ENCODE data around the gene ATP2A3.

The ATP2A3 gene

DNA sequence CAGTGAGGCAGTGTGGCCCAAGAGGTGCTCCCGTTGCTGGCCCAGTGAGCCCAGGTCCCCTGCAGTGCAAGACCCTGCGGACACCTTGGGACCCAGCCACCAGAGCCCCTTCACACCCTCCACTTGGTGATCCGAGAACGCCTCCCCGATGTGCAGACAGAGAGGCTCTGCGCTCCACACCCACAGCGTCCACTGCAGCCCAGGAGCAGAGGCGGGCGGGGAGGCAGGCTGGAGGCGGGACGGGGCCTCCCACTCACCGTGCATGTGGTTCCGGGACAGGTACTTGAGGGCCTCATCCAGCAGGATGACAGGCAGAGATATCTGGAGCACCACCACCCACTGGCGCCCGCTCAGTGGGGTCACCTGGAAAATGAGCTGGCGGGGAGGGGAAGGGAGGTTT, 35.8 kb downstream of the ATP2A3 start:
- DNase-seq (ENCODE audit: low read depth, low spot score): no peak

DNA sequence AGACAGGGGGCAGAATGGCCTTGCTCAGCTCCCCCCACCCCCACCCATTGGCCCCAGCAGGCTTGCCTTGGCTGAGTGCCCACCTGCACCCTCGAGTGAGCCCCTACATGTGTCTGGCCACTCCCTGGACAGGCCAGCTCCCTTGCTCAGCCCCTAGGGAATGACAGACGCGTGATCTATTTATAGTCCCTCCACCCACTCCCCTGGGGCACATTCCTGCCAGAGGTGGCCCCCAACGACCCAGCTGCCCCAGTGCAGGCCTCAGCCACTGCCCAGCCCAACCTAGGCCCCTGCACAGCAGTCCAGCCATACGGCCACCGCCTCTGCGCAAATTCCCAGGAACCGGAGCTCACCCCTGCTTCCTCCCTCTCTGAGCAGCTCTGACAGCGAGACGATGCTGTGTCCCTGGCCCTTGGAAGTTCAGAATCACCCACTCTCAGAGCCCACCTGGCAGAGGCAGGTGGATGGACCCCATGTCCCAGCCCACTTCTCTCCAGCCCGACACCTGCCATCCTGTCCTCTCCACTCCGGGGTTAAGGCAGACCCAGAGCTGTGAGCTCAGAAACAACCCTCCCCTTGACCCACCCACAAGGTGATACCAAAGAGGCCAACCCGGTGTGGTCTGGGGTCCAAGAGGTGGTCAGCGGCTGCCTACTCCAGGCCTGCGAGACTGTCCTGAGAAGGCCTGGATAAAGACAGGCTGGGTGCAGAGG, 36.5 kb downstream of the ATP2A3 start:
- DNase-seq (ENCODE audit: low read depth, low spot score): peak; percentile 73

DNA sequence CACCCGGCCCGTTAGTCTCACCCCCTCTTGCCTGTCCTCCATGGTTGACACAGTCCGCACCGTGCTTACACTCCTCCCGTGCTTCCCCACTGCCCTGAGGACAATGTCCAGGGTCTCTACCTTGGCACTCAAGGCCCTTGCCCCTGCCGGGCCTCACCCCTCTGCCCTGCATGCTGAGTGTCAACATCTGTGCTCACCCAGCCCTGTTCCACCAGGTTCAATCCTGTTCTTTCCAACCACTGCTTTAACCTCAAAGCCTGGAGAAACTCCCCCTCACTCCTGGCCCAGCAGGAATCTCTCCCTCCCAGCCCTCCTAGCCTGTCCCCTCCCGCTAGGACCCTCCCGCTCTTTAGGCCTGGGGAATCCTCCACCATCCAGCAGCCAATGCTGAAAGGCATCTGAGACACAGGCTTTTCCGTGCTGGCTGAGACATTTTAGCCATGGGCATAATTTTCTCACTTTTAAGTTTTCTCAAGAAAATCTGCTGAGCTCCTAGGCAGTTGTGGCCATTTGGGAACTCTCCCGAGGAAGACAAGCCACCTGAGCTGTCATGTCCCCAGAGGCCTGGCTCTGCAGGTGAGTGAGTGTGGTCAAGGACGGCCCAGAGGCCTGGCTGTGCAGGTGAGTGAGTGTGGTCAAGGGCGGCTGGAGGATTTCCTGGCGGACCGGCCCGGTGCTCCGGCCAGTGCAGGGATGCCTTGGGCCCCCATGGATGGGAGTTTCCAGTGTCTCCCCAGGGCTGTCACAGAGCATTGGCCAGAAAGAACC, 37.2 kb downstream of the ATP2A3 start:
- DNase-seq (ENCODE audit: low read depth, low spot score): peak; percentile 50

DNA sequence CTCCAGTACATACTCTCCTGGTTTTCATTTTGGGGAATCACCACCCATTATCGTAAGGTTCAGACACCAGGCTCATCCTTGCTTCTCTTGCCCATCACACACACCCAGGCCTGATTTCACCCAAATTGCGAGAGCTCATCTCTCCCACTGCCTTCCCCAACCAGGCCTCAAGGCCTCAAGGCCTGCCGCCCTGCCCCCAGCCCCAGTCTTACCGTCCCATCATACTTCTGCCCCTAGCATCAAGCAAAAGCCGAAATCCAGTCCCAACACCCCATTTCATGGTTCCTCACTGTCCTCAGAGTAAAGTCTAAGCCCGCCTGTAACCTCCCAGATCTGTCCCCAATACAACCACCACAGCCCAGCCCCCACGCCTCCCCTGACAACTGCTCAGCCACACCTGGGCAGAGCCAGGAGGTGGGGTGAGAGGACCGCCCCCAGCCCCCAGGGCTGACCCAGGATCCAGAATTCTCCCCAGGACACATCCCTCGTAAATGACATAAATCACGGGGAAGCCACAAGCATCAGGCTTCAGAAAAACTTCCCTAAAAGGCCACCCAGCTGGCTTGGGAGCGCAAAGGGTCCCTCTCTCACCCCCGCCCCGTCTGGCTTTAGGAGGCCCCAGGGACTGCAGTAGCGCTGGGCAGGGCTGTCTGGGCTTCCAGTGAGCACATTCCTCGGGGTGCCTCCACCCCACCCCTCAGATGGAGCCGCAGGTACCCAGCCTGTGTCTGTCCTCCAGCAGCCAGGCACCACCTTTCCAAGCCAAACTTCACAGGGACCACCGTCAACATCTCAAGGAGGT, 38.4 kb downstream of the ATP2A3 start:
- DNase-seq (ENCODE audit: low read depth, low spot score): no peak

DNA sequence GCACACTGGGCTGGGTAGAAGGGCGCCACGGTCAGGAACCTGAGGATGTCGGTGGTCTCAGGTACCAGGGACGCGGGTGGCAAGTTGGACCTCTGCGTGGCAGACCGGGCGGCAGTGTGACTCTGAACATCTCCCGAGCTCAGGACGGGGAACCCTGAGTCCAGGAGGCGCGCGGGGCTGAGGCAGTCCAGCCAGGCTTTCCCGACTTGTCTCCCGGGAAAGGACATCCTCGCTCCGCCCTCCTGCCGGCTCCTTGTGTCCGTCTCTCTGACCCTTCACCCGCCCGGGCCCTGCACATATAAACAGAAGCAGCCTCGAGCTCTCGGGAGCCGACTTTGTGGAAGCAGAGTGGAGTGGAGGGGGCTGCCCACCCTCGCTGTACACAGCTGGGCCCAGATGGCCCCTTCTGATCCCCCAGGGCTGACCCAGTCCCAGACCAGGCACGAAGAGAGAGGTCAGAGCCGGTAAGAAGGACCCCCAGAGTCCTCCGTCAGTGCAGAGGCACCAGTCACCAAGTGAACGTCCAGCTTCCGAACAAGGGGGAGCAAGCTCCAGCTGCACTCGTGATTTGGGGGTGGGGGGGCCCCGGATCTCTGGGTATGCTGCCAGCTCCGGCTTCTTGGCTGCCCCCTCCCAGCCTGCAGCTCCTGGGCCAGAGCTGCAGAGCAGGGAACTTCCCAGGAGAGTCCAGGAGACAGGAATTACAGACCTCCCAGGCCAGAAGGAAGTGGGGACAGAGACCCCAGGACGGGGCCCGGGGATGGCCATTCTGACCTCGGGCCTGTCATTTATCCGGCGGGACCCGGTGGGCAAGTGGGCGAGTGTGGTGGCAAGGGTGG, 39.5 kb downstream of the ATP2A3 start:
- no peak for DNase-seq (ENCODE audit: low read depth, low spot score)

DNA sequence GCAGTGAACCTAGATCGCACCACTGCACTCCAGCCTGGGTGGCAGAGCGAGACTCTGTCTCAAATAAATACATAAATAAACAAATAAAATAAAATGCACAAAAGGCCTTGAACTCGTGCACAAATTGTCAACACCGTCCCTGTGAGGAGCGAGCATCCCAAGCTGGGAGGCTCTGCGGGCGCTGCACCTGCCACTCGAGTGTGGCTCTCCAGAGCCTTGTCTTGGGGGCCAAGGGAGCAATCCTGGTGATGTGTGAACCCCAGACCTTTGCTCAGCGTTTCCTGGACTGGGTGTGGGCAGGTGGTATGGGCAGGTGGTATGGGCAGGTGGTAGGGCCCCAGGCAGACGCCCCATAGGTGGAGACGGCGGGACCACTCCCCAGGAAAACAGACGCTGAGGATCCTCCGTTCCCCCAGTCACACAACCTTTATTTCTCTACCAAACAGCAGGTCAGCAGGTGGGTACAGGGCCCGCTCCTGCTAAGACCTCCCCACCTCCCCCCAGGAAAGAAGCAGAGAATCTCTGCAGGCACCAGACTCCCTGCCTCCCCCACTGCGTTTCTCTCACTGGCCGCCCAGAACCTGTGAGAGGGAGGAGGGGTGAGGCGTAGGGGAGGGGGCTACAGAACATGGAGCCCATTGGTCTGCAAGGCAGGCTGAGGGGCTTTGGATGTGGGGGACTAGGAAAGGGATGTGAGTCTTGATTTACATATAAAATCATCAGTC, 40.6 kb downstream of the ATP2A3 start:
- no peak for DNase-seq (ENCODE audit: low read depth, low spot score)

DNA sequence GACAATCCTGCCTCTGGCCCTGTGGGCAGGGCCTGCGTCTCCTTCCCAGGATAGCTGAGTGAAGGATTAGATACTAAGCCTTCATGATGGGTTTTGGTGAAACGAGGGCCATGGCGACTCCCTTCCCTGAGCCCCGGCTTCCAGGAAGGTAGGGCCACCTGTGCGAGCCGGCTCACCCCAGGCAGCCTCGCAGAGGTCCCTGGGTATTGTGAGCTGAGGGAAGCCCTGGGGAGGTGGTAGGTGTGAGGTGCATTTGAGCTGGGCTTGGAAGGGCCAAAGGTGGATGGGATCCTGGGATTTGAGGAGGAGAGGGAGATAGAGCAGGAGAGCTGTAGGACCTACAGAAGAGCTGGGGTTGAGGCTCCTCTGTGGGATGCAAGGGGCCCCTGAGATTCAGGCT, 41.5 kb downstream of the ATP2A3 start:
- DNase-seq (ENCODE audit: low read depth, low spot score): no peak

DNA sequence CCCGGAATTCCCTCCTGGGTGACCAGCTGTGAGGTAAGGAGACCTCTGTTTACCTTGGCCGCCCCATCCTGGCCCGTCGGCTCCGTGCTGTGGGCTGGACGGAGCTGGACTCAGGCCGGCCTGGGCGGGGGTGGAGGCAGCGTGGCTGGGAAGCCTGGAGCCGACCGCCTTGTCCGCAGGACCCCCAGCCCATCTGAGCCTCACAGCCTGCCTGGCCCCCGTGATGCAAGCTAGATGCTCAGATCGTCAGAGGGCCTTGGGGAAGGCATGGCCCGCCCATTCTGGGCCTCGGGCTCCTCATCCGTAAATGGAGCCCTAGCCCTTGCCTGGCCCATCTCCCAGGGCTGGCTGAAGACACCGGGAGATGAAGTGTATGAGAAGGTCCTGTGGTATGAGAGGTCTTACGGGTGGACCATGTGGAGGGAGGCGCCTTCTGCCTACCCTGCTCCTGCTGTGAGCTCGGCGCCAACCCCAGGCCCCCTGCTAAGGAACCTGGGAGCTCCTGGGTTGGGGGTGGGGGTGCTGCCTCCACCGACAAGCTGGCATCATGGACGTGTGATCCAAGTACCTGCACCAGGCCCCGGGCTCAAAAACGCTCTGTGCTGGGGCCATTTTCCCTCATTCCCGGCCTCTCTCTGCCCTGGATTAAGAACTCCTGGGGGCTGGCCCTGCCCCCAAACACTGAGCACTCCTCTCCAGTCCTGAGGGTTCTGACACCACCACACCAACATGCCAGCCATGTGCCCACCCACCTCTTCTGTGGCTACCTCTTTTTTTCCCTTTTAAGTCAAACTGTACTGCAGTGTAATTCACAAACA, 42.5 kb downstream of the ATP2A3 start:
- no peak for DNase-seq (ENCODE audit: low read depth, low spot score)

DNA sequence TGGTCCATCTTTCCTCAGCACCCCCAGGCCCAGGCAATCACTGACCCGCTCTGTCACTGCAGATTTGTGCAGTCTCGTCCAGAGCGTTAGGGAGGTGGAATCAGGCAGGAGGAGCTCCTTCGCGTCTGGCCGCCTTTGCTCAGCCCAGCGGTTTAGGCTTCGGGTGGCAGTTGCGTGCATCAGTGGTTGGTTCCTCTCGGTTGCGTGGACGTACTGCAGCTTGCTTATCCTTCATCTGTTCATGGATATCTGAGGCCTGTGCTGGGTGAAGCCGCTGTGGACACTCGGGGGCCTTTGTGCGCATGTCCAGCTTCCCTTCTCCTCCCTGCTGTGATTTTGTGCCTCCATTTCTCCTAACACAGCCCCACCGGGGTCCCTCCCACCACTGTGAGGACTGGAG, 43.2 kb downstream of the ATP2A3 start:
- no peak for DNase-seq (ENCODE audit: low read depth, low spot score)

DNA sequence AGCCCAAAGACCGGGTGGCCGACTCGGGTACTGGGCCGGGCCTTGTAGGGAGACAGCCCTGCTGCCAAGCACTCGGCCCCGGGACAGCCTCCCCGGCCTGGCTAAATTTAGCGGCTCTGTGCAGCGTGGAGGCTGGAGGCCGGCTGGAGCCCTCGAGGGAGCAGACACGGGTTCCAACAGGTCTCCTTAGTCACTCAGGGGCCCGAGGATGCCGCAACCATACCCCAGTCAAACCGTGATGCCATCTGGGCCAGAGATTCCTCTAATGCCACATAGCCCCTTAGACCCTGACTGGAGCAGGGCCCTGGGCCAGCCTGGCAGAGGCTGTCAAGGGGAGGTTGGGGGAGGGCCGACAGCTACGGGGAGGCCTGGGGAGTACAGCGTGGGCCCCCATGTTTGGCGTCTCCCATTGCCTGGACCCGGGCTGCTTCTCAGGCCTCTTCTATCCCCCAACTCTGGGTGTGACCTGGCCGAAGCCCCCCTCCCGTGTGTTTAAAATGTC, 45.1 kb downstream of the ATP2A3 start:
- no peak for DNase-seq (ENCODE audit: low read depth, low spot score)

DNA sequence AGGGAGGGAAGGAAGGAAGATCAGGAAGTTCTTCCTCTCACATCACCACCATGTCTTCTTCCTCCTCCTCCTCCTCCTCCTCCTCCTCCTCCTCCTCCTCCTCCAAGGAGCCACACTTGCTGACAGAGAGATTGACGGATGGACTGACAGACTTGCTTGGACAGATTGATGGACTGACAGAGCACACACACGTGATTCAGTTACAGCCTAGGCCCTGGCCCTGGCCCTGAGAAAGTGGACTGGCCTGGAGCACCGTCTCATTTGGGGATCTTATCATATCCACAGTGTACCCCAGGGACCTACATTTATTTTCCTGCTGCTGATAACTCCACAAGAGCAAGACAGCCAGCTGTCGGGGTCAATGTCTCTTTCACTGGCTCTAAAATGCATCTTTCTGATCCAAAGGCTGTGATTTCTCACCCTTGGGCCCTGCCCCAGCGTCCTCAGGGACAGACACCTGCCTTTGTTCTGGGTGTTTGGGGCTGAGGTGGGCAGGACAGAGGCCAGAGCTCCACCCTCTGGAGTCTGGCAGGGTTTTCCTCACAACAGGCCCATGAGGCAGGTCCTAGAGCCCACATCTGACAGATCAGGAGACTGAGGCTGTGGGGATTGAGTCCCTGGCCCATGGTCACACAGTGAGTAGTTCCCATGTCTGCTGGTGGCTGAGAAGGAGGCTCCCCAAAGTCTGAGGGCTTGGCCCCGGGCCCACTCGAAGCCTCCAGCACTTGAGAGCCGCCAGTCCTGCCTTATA, 45.7 kb downstream of the ATP2A3 start:
- DNase-seq (ENCODE audit: low read depth, low spot score): no peak

DNA sequence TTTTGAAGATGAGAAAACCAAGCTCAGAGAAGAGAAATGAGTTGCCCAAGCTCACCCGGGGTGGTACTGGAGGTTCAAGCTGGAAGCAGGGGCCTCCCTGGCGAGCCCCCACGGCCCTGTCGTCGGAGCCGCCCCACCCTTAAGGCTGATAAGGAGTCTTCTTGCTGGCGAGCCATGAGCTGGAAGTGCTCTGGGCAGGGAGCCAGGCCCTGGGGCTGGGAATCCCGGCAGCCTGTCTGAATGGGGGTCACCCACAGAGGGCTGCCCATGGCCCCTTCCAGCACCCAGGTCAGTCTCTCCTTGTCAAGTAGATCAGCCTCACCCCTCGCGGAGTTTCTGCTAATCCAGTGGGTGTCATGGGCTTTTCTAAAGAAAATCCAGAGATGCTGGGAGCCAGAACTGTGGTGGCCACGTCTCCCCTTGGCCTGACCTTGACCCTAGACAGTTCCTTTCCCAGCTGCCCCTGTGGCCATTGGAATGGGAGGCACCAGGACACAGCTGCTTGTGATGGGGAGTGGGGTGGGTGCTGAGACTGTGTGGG, 46.8 kb downstream of the ATP2A3 start:
- DNase-seq (ENCODE audit: low read depth, low spot score): no peak

DNA sequence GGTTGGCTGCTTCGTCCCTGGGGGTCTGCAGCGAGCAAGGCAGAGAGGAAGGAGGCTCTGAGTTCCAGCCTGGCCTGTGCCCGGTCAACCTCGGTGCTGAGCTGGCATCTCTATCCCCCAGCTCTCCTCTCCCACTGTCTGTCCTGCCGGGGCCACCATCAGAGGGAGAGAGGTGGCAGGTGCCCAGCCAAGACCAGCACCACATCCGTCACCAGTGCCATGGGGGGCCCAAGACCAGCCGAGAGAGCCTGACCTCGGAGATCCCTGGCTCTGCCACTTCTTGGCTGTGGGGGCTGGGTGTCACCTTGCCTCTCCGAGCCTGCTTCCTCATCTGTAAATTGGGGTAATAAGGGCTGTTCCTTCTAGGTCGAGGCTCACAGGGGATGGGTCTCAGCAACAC, 47.4 kb downstream of the ATP2A3 start:
- DNase-seq (ENCODE audit: low read depth, low spot score): no peak

DNA sequence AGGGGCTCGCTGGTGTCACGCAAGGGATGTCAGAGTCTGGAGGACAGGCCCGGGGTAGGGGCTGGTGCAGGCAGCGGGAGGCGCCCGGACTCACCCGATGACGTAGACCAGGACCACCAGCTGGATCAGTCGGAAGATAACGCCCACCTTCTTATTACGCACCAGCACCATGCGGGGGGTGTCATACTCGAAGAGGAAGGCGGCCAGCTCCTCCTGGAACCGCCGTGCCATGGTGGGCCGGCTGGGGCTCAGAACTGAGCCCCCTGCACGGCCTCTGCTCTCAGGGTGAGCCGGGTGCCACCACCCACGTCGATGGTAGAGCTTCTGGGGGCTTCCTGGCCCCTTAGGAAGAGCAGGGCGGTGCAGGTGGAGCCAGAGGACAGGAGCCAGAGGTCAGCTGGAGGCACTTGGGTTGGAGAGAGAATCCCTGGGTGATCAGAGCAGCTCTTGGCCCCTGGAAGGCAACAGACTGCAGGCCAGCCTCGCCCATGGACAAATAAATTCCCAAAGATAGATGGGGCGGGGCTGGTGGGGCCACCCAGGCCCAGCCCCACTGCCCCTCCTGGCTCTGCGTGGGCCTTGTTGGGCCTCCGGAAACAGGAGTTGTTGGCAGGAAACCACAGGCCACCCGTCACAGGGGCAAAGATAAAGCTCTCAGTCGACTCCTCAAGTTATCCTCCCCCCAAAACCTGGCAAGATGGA, 48.1 kb downstream of the ATP2A3 start, which contains the start of gene P2RX1:
P2RX1 (minus strand) TSS at position 471 of the 702 bp plus-strand sequence; CDS start at position 231, 240 bp downstream.
- no peak for DNase-seq (ENCODE audit: low read depth, low spot score)

DNA sequence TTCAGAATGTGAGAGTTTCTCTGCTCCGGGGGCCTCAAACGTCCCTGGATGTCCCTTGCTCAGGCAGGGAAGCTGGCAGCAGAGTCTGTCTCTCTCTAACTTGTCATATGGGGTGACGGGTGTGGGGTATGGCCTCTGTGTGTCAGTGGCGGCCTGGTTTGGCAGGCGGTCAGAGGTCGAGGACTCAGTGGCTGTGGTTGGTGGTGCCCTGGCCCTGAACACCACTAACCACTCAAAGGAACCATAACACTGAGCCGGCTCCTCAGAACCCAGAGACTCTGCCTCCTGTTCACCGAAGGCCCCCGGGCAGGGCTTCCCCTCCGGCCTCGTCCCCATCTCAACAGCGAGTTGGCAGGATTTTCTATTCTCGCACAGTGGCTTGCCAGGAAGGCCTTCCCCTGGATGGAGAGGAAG, 48.6 kb downstream of the ATP2A3 start:
- DNase-seq (ENCODE audit: low read depth, low spot score): no peak

DNA sequence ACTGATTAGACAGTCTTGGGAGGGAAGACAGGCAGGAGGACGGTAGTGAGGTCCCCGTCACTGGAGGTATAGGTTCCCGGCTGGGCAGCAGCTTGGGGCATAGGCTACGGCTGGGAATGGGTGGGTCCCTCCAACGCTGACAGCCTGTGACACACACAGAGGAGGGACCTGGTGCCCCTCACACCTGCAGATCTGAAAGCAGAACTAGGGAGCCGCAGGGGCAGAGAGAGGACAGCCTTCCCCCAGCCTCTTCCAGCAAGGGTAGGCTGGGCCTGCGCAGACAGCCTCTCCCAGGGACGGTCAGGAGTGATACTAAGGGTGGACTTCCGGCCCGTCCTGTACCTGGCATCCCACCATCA, 49.9 kb downstream of the ATP2A3 start:
- no peak for DNase-seq (ENCODE audit: low read depth, low spot score)

DNA sequence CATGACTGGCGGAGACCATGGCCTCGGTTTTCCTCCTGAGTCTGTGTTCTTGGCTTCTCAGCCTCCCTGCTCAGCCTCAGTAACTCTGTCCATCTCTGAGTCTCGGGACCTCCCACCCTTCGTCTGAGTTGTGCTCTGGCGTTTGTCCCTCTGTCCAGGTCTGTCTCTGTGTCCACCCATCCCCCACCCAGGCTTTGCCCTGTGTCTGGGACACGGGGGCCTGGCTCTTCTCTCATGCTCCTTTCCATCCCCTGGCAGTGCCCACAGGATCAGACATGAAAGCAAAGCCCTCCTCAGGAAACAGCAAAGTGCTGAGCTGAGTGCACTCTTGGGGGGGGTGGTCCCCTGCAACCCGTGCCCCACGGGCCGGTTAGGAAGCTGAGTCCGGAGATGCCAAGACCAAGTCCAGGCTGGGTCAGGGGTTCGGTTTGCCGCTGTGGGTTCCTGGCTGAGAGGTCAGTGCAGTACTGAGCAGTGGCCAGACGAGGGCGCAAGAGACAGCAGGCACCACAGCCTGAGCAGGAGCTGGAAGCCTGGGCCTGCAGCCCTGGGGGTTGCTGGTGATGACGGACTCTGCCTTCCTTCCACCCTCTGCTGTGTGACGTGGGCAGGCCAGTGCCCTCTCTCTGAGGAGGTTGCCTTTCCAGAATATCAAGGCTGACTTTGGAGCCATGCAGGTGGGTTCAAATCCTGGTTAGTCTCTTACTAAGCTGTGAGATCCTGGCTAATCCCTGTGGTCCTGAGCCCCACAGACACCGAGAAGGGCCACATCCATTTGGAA, 50.5 kb downstream of the ATP2A3 start:
- DNase-seq (ENCODE audit: low read depth, low spot score): peak; percentile 91
